ENCODE measurements around the gene EIF3I. TPM values are rescaled to one million over a fixed set of nuclear protein-coding genes. Genes with fewer than 3 reads are reported as not detected.
A peak's percentile ranks its signal among the peaks of the same experiment; 100 is the strongest.

The EIF3I gene
- total and polyA plus RNA-seq, 8 donors = 21.1 to 444 (median 152) TPM

DNA sequence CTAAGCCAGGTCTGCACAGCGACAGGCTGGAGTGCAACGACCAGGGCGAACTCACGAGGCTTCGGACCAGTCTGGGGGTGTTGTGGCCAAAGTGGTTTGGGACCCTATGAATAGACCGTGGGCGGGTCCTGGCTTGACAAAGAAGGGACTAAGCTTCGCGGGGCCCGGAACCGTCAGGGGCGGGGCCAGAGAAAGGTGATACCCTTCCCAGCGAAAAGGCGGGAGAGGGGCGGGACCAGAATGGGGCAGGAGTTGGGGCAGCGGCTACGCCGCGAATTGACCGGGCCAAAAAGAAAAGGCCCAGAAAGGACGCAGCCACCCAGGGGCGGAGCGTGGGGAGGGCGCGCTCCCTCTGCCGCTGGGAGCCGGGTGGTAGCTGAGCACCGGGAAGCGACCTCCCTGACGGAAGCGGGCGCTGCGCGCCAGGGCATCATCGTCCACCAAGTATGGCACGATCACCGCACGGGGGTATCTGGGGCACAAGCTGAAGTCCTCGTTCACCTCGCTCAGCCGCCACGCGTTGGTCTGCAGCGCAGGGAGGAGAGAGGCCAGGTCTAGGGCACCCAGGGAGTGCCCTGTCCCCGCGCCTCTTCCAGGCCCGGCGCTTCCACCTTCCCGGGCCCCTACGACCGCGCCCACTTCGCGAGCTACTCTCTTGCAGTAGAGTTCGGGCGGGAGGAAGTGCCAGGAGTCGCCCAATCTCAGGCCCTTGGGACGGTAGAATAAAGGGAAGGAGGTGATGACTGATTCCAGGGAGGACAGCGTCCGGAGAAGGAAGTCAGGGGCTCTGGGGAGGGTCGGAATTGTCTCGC is 18.1 kb downstream of the EIF3I start:
- WGBS, 5 donors = 2 to 7% (median 3%) methylated on average over 50 to 62 of the region's 62 CpGs
- Histone ChIP-seq H3K27ac (peak overlapping the region; percentile 71 to 90 (median 85)), H3K9me3 (no peaks in the 10 kb centered on the region), H3K4me1 (peaks cover 4 to 42% (median 35%) of the 10 kb centered on the region in 4 donors), H3K4me3 (peak overlapping the region; percentile 60 to 78 (median 66)), H3K36me3 (peaks cover 0 to 3% (median under 1%) of the 10 kb centered on the region in 4 donors), H3K27me3 (no peaks in the 10 kb centered on the region)
- intact Hi-C loops (cut with DNase I; ENCODE audit: low total_unique reads) = no loop called here
- DNase-seq = peak; percentile 88 to 89
- TF ChIP-seq EP300 (IDR thresholded peaks at IDR 0.05) = no peak
- TF ChIP-seq POLR2A (IDR thresholded peaks at IDR 0.05) = peak in 2 of 4 donors; percentile 18 to 31
- TF ChIP-seq, protein P1, sequence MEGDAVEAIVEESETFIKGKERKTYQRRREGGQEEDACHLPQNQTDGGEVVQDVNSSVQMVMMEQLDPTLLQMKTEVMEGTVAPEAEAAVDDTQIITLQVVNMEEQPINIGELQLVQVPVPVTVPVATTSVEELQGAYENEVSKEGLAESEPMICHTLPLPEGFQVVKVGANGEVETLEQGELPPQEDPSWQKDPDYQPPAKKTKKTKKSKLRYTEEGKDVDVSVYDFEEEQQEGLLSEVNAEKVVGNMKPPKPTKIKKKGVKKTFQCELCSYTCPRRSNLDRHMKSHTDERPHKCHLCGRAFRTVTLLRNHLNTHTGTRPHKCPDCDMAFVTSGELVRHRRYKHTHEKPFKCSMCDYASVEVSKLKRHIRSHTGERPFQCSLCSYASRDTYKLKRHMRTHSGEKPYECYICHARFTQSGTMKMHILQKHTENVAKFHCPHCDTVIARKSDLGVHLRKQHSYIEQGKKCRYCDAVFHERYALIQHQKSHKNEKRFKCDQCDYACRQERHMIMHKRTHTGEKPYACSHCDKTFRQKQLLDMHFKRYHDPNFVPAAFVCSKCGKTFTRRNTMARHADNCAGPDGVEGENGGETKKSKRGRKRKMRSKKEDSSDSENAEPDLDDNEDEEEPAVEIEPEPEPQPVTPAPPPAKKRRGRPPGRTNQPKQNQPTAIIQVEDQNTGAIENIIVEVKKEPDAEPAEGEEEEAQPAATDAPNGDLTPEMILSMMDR (IDR thresholded peaks at IDR 0.05) = peak in 4 of 7 experiments; percentile 9 to 42 (median 18)
- peak in 2 of 3 donors; percentile 82 to 87 for TF ChIP-seq POLR2AphosphoS5 (IDR thresholded peaks at IDR 0.05)

DNA sequence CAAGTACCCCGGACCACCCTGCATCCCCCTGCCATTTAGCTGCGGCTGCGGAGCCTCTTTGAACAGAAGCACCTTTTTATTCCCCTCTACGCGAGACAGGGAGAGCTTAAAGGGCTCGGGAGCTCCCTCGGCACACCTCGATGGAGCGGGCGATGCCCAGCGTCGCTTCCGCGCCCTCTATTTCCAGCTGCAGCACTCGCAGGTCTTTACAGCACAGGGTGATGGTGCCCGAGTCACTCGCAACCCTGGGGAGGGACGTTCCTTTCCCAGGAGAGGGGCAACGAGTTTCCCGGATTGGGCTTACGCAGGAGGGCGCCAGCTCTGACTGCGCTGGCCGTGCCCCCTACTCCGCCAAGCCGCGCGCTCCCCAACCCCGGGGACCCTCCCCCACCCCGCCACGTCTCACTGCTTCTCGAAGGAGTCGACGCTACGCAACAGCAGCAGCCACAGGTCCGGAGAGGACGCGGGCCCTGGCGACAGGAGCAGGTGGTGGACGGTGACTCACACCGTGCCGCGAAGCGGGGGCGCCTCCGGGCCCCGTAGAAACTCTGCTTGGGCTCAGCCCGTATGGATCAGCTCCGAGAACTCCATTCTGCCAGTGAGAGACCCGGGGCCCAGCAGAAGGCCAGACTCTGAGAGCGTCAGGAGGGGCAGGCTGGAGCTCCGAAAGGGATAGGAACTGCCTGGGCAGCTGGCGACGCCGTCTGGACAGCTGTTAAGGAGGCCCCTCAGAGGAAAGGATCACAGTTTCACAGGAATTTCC is 19.0 kb downstream of the EIF3I start:
- Histone ChIP-seq H3K4me1 (peaks cover 4 to 43% (median 35%) of the 10 kb centered on the region in 4 donors), H3K36me3 (no peaks in the 10 kb centered on the region), H3K27me3 (no peaks in the 10 kb centered on the region), H3K9me3 (no peaks in the 10 kb centered on the region), H3K27ac (peak overlapping the region; percentile 71 to 90 (median 85)), H3K4me3 (peak overlapping the region; percentile 60 to 78 (median 66))
- TF ChIP-seq POLR2A (IDR thresholded peaks at IDR 0.05) (no peak), POLR2AphosphoS5 (IDR thresholded peaks at IDR 0.05) (peak in 2 of 3 donors; percentile 4 to 53)
- intact Hi-C loops (cut with DNase I; ENCODE audit: low total_unique reads) = no loop called here
- peak; percentile 66 to 85 for DNase-seq
- WGBS, 5 donors = 0 to 4% (median 1%) methylated on average over 16 to 55 of the region's 55 CpGs

DNA sequence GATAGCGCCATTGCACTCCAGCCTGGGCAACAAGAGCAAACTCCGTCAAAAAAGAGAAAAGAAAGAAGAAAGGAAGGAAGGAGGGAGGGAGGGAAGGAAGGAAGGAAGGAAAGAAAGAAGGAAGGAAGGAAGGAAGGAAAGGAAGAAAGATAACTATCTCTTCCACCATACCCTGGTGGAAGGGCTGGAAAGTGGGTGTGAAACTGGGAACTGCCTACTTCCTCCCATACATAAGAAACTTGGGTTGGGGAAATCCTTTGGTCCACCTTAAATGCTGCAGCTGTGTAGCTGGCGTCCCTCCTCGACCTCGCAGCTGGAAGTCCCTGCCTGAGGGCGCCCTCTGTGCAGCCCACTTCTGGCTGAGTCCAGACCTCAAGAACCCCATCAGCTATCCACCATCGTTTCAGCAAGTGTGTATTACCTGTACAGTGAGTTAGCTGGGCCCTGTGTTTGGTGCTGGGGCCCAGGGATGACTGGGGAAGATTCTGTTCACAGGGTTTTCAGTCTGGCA is 20.2 kb downstream of the EIF3I start:
- peaks cover 4 to 56% (median 40%) of the 10 kb centered on the region in 4 donors for H3K4me1 ChIP-seq
- WGBS, 5 donors = 41 to 50% (median 44%) methylated on average over 7 of the region's 7 CpGs
- peak in 1 of 2 donors; percentile 66 for DNase-seq
- TF ChIP-seq, protein P1 (IDR thresholded peaks at IDR 0.05) = no peak
- TF ChIP-seq POLR2AphosphoS5 (IDR thresholded peaks at IDR 0.05) = peak in 1 of 3 donors; percentile 13
- H3K4me3 ChIP-seq = no peak overlapping the region
- intact Hi-C loops (cut with DNase I; ENCODE audit: low total_unique reads) = no loop called here
- no peaks in the 10 kb centered on the region for H3K36me3 ChIP-seq
- no peaks in the 10 kb centered on the region for H3K27me3 ChIP-seq
- H3K27ac ChIP-seq = peak overlapping the region in 4 of 5 donors; percentile 25 to 90 (median 84)
- no peaks in the 10 kb centered on the region for H3K9me3 ChIP-seq

DNA sequence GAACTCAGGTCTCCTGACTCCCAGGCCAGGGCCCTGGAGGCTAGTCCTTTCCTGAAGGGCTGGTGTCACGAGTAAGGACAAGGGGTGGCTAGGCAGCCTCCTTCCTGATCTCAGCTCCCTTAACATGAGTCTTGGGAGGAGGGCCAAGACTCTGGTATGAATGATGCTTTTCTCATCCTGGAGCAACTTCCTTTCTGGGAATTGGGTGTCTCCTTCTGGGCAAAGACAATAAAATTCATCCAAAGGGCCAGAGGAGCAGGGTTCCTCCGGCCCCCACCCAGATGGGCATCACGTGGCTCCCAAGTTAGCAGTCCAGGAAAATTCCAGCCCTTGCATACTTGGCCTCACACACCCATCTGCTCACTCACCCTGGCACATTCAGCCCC is 24.7 kb downstream of the EIF3I start, which contains the start of gene FAM167B:
FAM167B (plus strand) TSS at position 335 of the 386 bp plus-strand sequence. CDS start 200 bp downstream, outside the sequence.
- intact Hi-C loops (cut with DNase I; ENCODE audit: low total_unique reads) = no loop called here
- H3K36me3 ChIP-seq = no peaks in the 10 kb centered on the region
- peak within 1 kb of the TSS; percentile 15 to 78 (median 69) for H3K27ac ChIP-seq
- H3K27me3 ChIP-seq = no peaks in the 10 kb centered on the region
- WGBS, 5 donors = 54 to 75% (median 64%) methylated on average over 3 of the region's 3 CpGs
- peak within 1 kb of the TSS in 1 of 4 donors; percentile 2 for H3K4me3 ChIP-seq
- H3K4me1 ChIP-seq = peaks cover 12 to 56% (median 26%) of the 10 kb centered on the region in 4 donors
- TF ChIP-seq POLR2AphosphoS5 (IDR thresholded peaks at IDR 0.05) (peak in 2 of 3 donors; percentile 19 to 61), POLR2A (IDR thresholded peaks at IDR 0.05) (no peak)
- no peaks in the 10 kb centered on the region for H3K9me3 ChIP-seq
- peak in 1 of 2 donors; percentile 61 for DNase-seq

DNA sequence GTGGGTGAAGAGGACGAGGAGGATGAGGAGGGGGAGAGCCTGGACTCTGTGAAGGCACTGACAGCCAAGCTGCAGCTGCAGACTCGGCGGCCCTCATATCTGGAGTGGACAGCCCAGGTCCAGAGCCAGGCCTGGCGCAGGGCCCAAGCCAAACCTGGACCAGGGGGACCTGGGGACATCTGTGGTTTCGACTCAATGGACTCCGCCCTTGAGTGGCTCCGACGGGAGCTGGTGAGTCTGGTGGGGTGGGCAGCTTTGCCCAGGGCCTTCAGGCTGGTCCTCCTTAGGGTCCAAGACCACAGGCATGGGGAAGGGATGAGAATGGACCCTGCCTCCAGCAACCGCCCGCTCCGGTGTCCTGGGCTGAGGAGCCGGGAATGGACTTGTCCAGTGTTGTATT is 25.2 kb downstream of the EIF3I start:
- Histone ChIP-seq H3K4me3 (no peak overlapping the region), H3K36me3 (no peaks in the 10 kb centered on the region), H3K27me3 (no peaks in the 10 kb centered on the region), H3K27ac (peak overlapping the region; percentile 15 to 78 (median 69)), H3K9me3 (no peaks in the 10 kb centered on the region), H3K4me1 (peaks cover 12 to 50% (median 21%) of the 10 kb centered on the region in 4 donors)
- WGBS, 5 donors = 60 to 94% (median 66%) methylated on average over 5 to 12 of the region's 12 CpGs
- TF ChIP-seq POLR2A (IDR thresholded peaks at IDR 0.05) = no peak
- TF ChIP-seq, protein P1 (IDR thresholded peaks at IDR 0.05) = no peak
- no peak for TF ChIP-seq EP300 (IDR thresholded peaks at IDR 0.05)
- TF ChIP-seq POLR2AphosphoS5 (IDR thresholded peaks at IDR 0.05) = no peak
- DNase-seq = no peak
- intact Hi-C loops (cut with DNase I; ENCODE audit: low total_unique reads) = no loop called here
